ENCODE data around the gene STAT1. TPM values are rescaled to one million over a fixed set of nuclear protein-coding genes. Genes with fewer than 3 reads are reported as not detected.

Gene STAT1
- 12.4 TPM for total RNA-seq (ENCODE audit: unreplicated experiment)
- long read RNA-seq, full-length matches to known transcripts: 1 of 2 reads
- long read RNA-seq, partial matches to known transcripts: 1 of 2 reads
- long read RNA-seq, other reads (novel, unspliced or antisense): 0 of 2 reads

- no peaks in the 10 kb centered on the region for H3K4me1 Mint-ChIP-seq (ENCODE audit: low read depth, unreplicated experiment)
- no peaks in the 10 kb centered on the region for H3K9me3 Mint-ChIP-seq (ENCODE audit: unreplicated experiment)
- peak; percentile 97 for DNase-seq
- no peaks in the 10 kb centered on the region for H3K36me3 Mint-ChIP-seq (ENCODE audit: unreplicated experiment)
- no peak for TF ChIP-seq CTCF (IDR thresholded peaks at IDR 0.05; ENCODE audit: partially characterized antibody, unreplicated experiment)
- peaks cover 2% of the 10 kb centered on the region for H3K27me3 Mint-ChIP-seq (ENCODE audit: unreplicated experiment)
- H3K27ac Mint-ChIP-seq (ENCODE audit: unreplicated experiment): no peak within 1 kb of the TSS
- H3K4me3 Mint-ChIP-seq (ENCODE audit: unreplicated experiment): no peak within 1 kb of the TSS
Measured at GRCh38 chr2:191013932-191014652, at the start of gene STAT1. Gene STAT1 (minus strand): TSS chr2:191014171. CDS start chr2:191010003, 4,168 bp downstream.

GRCh38 chr2:191063584-191063983 is 49.6 kb upstream of the STAT1 start:
- Mint-ChIP-seq H3K27ac (ENCODE audit: unreplicated experiment) (no peak overlapping the region), H3K4me1 (ENCODE audit: low read depth, unreplicated experiment) (no peaks in the 10 kb centered on the region), H3K9me3 (ENCODE audit: unreplicated experiment) (no peaks in the 10 kb centered on the region), H3K36me3 (ENCODE audit: unreplicated experiment) (no peaks in the 10 kb centered on the region), H3K4me3 (ENCODE audit: unreplicated experiment) (no peak overlapping the region), H3K27me3 (ENCODE audit: unreplicated experiment) (no peaks in the 10 kb centered on the region)
- TF ChIP-seq CTCF (IDR thresholded peaks at IDR 0.05; ENCODE audit: partially characterized antibody, unreplicated experiment): no peak
- DNase-seq: no peak

- no peaks in the 10 kb centered on the region for H3K4me1 Mint-ChIP-seq (ENCODE audit: low read depth, unreplicated experiment)
- no peak overlapping the region for H3K27ac Mint-ChIP-seq (ENCODE audit: unreplicated experiment)
- no peak overlapping the region for H3K4me3 Mint-ChIP-seq (ENCODE audit: unreplicated experiment)
- H3K27me3 Mint-ChIP-seq (ENCODE audit: unreplicated experiment): no peaks in the 10 kb centered on the region
- DNase-seq: no peak
- no peaks in the 10 kb centered on the region for H3K36me3 Mint-ChIP-seq (ENCODE audit: unreplicated experiment)
- H3K9me3 Mint-ChIP-seq (ENCODE audit: unreplicated experiment): no peaks in the 10 kb centered on the region
- no peak for TF ChIP-seq CTCF (IDR thresholded peaks at IDR 0.05; ENCODE audit: partially characterized antibody, unreplicated experiment)
Measured at GRCh38 chr2:191061381-191061980, 47.5 kb upstream of the STAT1 start.

GRCh38 chr2:191059308-191059707 is 45.3 kb upstream of the STAT1 start:
- no peak overlapping the region for H3K4me3 Mint-ChIP-seq (ENCODE audit: unreplicated experiment)
- H3K27ac Mint-ChIP-seq (ENCODE audit: unreplicated experiment): no peak overlapping the region
- TF ChIP-seq CTCF (IDR thresholded peaks at IDR 0.05; ENCODE audit: partially characterized antibody, unreplicated experiment): no peak
- no peaks in the 10 kb centered on the region for H3K27me3 Mint-ChIP-seq (ENCODE audit: unreplicated experiment)
- no peaks in the 10 kb centered on the region for H3K36me3 Mint-ChIP-seq (ENCODE audit: unreplicated experiment)
- H3K4me1 Mint-ChIP-seq (ENCODE audit: low read depth, unreplicated experiment): no peaks in the 10 kb centered on the region
- no peak for DNase-seq
- H3K9me3 Mint-ChIP-seq (ENCODE audit: unreplicated experiment): no peaks in the 10 kb centered on the region

- Mint-ChIP-seq H3K27me3 (ENCODE audit: unreplicated experiment) (no peaks in the 10 kb centered on the region), H3K27ac (ENCODE audit: unreplicated experiment) (no peak overlapping the region), H3K36me3 (ENCODE audit: unreplicated experiment) (no peaks in the 10 kb centered on the region), H3K4me3 (ENCODE audit: unreplicated experiment) (no peak overlapping the region), H3K4me1 (ENCODE audit: low read depth, unreplicated experiment) (no peaks in the 10 kb centered on the region), H3K9me3 (ENCODE audit: unreplicated experiment) (no peaks in the 10 kb centered on the region)
- TF ChIP-seq CTCF (IDR thresholded peaks at IDR 0.05; ENCODE audit: partially characterized antibody, unreplicated experiment): no peak
- no peak for DNase-seq
Measured at GRCh38 chr2:191056228-191056627, 42.3 kb upstream of the STAT1 start.
